ENCODE data around the gene LPCAT1. TPM values are rescaled to one million over a fixed set of nuclear protein-coding genes. Genes with fewer than 3 reads are reported as not detected.
"Not testable (repeated sequence)": the region's sequence is repeated elsewhere in the genome, so short reads cannot be mapped to it uniquely, and the experiment has no call there.

The LPCAT1 gene
- total and polyA plus RNA-seq, 3 donors from 2014 or later: 21.1 to 27.1 (median 23.9) TPM

DNA sequence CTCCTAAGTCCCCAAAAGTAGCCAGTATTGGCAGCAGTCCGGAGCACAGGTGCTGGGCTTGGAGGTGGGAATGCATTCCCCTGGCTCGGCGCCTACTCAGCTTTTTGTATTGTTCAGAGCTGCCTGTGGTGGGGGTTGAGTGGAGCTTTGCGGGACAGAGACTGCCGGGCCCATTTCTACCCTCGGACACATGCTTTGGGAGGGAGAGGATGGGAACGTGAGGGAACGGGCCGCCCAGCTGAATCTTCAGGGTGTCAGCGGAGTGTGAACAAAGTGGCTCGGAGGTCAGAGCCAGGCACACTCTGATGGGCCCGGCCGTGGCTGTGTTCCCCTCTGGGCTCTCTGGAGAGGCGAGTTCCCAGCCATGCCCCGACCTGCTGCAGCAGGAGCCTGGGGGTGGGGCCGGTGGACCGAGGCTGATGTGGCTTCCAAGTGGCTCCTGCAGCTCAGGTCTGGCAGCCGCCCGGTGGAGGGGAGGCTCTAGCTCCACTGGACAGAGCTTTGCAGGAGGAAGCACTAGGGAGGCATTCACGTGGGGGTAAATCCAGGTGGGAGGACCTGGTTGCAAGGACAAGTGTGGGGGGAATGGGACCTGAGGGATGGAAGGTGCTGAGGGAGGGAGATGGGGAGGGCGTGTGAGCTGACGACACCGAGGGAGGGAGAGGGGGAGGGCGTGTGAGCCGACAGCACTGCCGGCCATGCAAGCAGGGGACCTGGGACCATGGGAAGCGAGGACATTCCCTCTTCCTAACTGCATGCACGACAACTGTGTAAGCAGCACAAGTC lies 47.4 kb downstream of the LPCAT1 start:
- Histone ChIP-seq H3K9me3 (no peaks in the 10 kb centered on the region), H3K27me3 (no peaks in the 10 kb centered on the region), H3K27ac (no peak overlapping the region), H3K4me3 (no peak overlapping the region), H3K4me1 (no peaks in the 10 kb centered on the region), H3K36me3 (ENCODE audit: low read depth, missing control alignments) (no peaks in the 10 kb centered on the region)
- intact Hi-C loops (cut with DNase I; ENCODE audit: low total_unique reads): no loop called here
- WGBS, 2 donors: 87 to 90% methylated on average over 25 to 27 of the region's 28 CpGs
- no peak for DNase-seq
- TF ChIP-seq CTCF (IDR thresholded peaks at IDR 0.05) (no peak), POLR2A (IDR thresholded peaks at IDR 0.05) (no peak)

DNA sequence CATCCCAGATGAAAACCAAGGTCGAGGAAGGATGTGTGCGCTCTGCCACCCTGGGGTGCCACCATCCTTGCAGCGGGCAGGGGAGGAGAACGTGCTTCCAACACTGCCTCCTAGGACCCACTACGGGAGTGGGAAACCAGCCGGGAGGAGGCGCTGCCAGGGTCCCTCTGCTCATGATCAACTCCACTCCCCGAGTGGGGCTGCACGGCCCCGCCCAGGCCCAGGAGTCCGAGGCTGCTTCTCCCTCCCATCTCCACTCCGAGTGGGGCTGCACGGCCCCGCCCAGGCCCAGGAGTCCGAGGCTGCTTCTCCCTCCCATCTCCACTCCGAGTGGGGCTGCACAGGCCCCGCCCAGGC lies 48.2 kb downstream of the LPCAT1 start:
- intact Hi-C loops (cut with DNase I; ENCODE audit: low total_unique reads); H3K4me3 ChIP-seq; H3K4me1 ChIP-seq; H3K9me3 ChIP-seq; H3K27me3 ChIP-seq; H3K27ac ChIP-seq; DNase-seq; H3K36me3 ChIP-seq (ENCODE audit: low read depth, missing control alignments): not testable (repeated sequence)
- WGBS, 2 donors: 89 to 93% methylated on average over 7 to 17 of the region's 17 CpGs

DNA sequence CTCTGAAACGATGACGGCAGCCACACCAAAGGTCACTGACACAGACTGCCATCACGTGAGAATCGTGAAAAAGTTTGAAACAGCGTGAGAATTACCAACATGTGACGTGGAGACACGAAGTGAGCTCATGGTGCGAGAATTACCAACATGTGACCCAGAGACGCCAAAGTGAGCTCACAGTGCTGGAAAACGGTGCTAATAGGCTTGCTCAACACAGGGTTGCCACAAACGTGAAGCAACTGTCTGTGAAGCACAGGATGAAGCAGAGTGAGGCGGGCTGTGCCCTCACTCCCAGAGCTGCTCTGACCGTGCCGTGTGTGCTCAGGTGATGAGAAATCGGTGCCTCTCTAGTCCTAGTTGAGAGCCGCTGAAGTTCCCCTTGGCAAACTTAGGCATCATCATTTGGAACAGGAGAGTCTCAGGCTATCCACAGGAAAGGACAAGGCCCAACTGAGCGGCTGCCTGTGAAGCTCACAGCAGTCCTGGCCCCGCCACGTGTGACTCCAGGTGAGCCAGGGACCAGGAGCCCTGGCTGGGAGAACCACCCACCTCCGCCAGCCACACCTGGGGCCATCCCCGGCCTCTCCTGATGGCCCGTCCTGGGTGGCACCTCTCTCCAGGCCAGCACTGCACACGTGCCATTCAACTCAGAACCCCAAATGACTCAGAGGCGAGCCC lies 48.8 kb downstream of the LPCAT1 start:
- Histone ChIP-seq H3K4me1 (no peaks in the 10 kb centered on the region), H3K27ac (no peak overlapping the region), H3K27me3 (no peaks in the 10 kb centered on the region), H3K9me3 (no peaks in the 10 kb centered on the region), H3K4me3 (no peak overlapping the region), H3K36me3 (ENCODE audit: low read depth, missing control alignments) (no peaks in the 10 kb centered on the region)
- WGBS, 2 donors: 93 to 98% methylated on average over 12 to 24 of the region's 24 CpGs
- intact Hi-C loops (cut with DNase I; ENCODE audit: low total_unique reads): no loop called here
- no peak for DNase-seq
- TF ChIP-seq POLR2A (IDR thresholded peaks at IDR 0.05) (no peak), CTCF (IDR thresholded peaks at IDR 0.05) (no peak)

DNA sequence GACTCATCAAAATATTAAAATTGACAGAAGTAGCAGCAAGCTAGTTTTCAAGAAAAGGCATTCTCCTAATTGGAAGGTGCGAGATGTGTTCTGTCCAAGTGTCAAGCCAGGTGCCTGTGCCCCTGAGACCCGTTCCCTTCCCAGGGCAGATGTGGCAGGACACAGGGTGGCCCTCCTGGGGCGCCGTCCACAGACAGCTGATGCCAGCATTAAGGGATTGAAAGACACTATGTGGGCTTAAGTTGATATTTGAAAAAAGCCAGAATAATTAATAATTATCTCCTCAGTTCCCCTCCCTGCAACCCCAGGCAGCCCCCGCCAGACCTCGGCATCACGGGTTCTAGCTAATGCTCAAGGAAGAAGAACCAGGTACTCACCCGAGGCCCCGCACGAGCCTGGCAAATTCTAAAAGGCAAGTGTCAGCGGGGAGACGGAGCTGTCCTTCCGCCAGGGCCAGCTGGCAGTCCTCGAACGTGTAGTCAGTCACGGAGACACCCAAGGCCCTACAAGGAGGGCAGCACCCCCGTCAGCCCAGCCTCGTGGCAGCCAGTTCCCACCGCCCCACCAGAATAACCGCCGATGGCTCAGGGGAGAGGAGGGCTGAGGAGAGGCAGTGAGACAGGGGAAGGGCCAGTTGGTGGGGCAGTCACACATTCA lies 49.4 kb downstream of the LPCAT1 start:
- 91 to 96% methylated on average over 11 to 21 of the region's 21 CpGs for WGBS, 2 donors

More for the DNA sequence above, 49.4 kb downstream of the LPCAT1 start:
- intact Hi-C loops (cut with DNase I; ENCODE audit: low total_unique reads): no loop called here
- Histone ChIP-seq H3K9me3 (no peaks in the 10 kb centered on the region), H3K4me3 (no peak overlapping the region), H3K27ac (no peak overlapping the region), H3K27me3 (no peaks in the 10 kb centered on the region), H3K4me1 (no peaks in the 10 kb centered on the region), H3K36me3 (ENCODE audit: low read depth, missing control alignments) (no peaks in the 10 kb centered on the region)
- TF ChIP-seq POLR2A (IDR thresholded peaks at IDR 0.05) (no peak), CTCF (IDR thresholded peaks at IDR 0.05) (no peak)
- DNase-seq: no peak

Data from testis (tissue), 3 donors.